ENCODE results near the gene ZIC5.

The ZIC5 gene

GRCh38 chr13:99971576-99972189, at the start of gene ZIC5:
TSS of gene ZIC5 (minus strand) at chr13:99971767. CDS start at chr13:99971603, 164 bp downstream.
- peak; percentile 98 for FAIRE-seq

DNA sequence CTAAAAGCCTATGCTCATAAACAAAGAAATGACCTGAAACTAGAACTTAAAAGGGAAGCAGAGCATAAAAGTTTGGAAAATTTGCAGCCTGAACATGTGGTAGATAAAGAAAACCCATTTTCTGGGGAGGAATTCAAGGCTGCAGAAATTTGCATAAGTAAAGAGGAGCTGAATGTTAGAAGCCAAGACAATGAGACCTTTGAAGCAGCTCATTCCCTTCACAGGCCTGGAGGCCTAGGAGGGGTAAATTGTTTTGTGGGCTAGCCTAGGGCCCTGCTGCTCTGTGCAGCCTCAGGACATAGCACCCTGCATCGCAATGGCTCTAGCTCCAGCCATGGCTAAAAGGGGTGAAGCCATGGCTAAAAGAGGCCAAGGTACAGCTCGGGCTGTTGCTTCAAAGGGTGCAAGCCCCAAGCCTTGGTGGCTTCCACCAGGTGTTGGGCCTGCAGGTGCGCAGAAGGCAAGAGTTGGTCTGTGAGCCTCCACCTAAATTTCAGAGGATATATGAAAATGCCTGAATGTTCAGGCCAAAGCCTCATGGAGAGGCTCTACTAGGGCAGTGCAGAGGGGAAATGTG, 48.3 kb upstream of the ZIC5 start:
- no peak for FAIRE-seq

DNA sequence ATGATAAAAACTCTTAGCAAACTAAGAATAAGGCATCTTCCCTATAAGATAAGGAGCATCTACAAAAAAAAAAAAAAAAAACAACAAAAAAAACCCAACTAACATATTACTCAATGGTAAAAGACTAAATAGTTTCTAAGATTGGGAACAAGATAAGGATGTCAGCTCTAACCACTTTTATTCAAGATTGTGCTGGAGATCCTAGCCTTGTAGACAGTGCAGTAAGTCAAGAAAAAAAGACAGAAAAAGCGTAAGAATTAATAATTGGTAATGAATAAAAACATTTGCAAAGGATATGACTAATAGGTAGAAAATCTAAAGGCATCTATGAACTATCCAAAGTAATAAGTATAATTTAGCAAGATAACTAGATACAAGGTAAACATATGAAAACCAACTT, 43.1 kb upstream of the ZIC5 start:
- peak; percentile 69 for FAIRE-seq

GRCh38 chr13:99998261-99998660, 26.7 kb upstream of the ZIC5 start:
- FAIRE-seq = no peak

- no peak for FAIRE-seq
Measured at GRCh38 chr13:99997702-99998214, 26.2 kb upstream of the ZIC5 start.

DNA sequence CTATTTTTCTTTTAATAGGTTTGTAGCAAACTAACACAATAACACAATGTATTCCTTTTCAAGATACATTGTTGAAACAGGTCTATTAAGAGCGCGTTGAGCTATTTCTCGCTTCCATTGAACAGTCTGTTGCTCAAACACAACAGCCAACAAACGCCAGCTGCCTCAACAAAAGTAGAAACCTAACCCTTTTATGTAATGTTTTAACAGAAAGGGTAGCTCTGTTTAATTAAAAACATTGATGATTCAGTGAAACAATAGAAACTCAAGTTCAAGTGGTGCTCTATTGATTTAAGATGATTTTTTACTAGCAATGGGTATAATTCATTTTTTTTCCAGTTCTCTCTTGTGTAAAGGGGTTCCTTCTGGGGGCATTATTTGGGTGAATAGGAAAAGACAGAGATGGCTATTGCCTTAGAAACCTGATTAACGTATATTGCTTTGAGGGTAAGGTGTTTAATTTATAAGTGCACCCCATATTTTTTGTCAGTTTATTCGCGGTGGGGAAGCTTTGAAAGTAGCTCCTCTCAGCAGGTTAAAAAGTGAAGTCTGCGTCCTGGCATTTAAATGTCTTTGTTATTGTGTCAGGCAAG, 24.9 kb upstream of the ZIC5 start:
- peak; percentile 79 for FAIRE-seq

GRCh38 chr13:99995589-99996380, 24.2 kb upstream of the ZIC5 start:
- FAIRE-seq = no peak

DNA sequence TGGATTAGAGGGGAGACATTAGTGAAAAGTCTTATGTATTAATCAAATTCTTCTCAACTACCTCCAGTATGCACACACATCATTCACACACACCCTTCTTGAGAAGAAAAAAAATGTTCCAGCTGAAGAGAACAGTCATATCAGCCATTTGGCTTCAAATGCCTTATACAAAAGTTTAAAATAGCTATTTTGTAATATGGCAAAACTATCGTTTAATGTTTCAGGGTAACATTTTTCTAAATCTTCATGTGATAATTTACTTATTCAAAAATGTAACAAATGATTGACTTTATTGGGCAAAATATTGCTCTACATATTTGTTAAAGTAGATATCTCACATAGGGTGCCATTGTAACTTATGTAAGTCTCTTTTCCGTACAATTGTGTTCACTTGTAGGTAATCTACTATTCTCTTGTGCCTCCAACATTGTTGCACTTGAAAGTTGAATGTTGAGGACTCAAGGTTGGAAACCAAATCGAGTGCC, 23.6 kb upstream of the ZIC5 start:
- peak; percentile 93 for FAIRE-seq

DNA sequence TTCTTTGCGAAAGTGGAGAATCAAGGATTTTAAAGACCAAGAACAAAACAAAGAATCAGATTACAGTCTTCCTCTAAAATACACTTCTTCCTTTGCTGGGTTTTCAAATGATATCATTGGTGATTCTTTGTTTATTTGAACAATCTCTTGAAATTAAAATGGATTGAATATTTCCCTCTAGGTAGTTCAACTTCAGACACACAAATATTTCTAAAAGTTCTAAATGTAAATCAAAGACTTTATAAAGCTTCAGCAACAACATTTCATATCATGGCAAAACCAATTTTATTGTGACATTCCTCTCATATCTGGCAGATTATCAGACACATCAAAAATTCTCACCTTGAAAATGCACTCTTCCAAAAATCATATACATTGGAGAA, 23.1 kb upstream of the ZIC5 start:
- FAIRE-seq = no peak

- FAIRE-seq = no peak
Measured at GRCh38 chr13:99993660-99994637, 22.4 kb upstream of the ZIC5 start.

DNA sequence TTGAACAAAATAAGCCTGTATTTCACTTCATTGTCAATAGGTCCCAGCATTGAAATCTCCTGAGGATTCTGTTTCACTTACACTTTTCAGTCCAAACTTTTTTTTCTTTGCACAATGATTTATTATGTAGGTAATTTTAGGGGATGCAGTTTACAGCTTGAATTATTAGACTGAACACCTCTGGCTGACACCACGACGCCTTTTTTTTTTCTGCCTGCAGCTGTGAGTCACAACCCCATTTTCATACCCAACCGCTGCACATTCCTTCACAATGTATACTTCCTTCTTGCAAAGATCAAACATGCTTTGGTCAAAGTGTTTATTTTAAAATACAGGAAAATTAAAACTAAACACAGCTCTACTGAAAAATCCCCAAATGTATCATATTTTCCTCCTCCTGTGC, 21.4 kb upstream of the ZIC5 start:
- FAIRE-seq = peak; percentile 92

GRCh38 chr13:99991828-99992775, 20.5 kb upstream of the ZIC5 start:
- FAIRE-seq = no peak

GRCh38 chr13:99991013-99991827, 19.7 kb upstream of the ZIC5 start:
- FAIRE-seq = peak; percentile 72

GRCh38 chr13:99990126-99990977, 18.8 kb upstream of the ZIC5 start:
- FAIRE-seq = peak; percentile 94

DNA sequence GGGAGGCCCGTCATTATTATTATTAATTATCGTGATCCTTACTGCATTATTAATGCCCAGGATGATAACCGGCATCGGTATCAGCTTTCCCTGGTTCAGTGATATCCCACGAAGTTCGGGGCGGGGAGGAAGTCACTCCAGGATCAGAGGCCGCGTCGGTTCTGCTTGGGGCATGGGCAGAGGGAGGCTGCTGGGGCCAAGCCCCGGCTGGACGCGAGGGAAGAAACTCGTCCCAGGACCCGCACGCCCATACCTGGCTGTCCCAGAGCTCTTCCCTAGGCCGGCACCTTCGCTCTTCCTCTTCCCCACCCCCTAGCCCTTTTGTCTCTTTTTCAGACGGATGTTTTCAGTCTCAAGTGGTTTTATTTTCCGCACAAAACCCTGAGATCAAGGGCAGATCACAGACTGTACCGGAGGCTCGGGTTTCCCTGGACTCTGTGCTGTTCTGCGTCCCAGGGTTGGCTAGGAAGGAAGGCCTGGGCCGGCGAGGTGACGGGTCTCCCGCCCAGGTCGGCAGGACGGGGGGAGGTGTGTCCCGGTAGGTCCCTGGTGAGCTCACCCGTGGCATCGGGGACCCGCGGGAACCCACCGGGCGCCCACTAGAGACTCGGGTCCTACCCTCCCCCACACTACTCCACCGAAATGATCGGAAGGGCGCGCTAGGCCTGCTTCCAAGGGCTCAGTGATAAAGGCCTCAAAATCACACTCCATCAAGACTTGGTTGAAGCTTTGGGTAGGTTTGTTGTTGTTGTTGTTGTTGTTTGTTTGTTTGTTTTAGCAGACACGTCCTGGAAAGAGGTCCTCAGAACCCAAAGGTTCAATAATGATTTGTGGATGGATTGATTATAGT, 17.9 kb upstream of the ZIC5 start:
- FAIRE-seq = peak; percentile 53

GRCh38 chr13:99988529-99989275, 17.1 kb upstream of the ZIC5 start:
- FAIRE-seq = no peak

Measured in G401.6 (cell line).